Measurements from ENCODE around the gene IGFBPL1. TPM values are rescaled to one million over a fixed set of nuclear protein-coding genes. Genes with fewer than 3 reads are reported as not detected.
A peak's percentile ranks its signal among the peaks of the same experiment; 100 is the strongest.

Gene IGFBPL1
- total and polyA plus RNA-seq, 8 donors, result 0.23 to 4.8 (median 1.7) TPM; not detected in 3

DNA sequence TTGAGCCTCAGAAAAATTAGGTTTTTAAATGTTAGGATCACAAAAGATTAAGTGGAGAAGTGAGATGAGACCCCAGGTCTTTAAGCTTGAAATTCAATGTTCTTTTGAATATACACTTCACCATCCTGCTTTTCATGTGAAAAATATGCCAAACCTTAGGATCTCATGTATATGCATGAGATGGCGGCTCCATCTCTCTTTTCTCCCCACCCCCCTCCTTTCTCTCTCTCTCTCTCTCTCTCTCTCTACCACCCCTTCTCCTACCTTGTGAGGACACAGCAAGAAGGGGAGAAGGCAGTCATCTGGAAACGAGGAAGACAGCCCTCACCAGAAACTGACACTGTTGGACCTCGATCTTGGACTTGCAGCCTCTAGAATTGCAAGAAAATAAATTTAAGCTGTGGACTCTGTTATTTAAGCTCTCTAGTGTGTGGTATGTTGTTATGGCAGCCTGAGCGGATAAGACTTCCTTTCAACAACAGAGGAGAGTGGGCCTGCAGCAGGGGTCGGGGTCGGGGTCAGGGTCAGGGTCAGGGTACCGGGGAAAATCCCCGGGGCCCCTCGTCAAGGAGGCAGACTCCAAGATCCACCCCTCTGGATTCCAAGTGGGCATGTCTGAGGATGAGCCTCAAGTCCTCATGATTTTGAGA lies 48.1 kb downstream of the IGFBPL1 start:
- 54 to 68% (median 61%) methylated on average over 9 of the region's 9 CpGs for WGBS, 5 donors
- no peaks in the 10 kb centered on the region for H3K27me3 ChIP-seq
- H3K4me1 ChIP-seq, result peaks cover 0 to 14% (median 0%) of the 10 kb centered on the region in 4 donors
- intact Hi-C loops (cut with DNase I; ENCODE audit: low total_unique reads), result no loop called here
- no peak for DNase-seq
- H3K36me3 ChIP-seq, result no peaks in the 10 kb centered on the region
- H3K4me3 ChIP-seq, result no peak overlapping the region
- peak overlapping the region in 3 of 5 donors; percentile 32 to 80 (median 49) for H3K27ac ChIP-seq
- no peak for TF ChIP-seq POLR2A (IDR thresholded peaks at IDR 0.05)
- TF ChIP-seq, protein P1, sequence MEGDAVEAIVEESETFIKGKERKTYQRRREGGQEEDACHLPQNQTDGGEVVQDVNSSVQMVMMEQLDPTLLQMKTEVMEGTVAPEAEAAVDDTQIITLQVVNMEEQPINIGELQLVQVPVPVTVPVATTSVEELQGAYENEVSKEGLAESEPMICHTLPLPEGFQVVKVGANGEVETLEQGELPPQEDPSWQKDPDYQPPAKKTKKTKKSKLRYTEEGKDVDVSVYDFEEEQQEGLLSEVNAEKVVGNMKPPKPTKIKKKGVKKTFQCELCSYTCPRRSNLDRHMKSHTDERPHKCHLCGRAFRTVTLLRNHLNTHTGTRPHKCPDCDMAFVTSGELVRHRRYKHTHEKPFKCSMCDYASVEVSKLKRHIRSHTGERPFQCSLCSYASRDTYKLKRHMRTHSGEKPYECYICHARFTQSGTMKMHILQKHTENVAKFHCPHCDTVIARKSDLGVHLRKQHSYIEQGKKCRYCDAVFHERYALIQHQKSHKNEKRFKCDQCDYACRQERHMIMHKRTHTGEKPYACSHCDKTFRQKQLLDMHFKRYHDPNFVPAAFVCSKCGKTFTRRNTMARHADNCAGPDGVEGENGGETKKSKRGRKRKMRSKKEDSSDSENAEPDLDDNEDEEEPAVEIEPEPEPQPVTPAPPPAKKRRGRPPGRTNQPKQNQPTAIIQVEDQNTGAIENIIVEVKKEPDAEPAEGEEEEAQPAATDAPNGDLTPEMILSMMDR (IDR thresholded peaks at IDR 0.05), result no peak
- no peak for TF ChIP-seq EP300 (IDR thresholded peaks at IDR 0.05)
- no peak for TF ChIP-seq POLR2AphosphoS5 (IDR thresholded peaks at IDR 0.05)
- H3K9me3 ChIP-seq, result no peaks in the 10 kb centered on the region

DNA sequence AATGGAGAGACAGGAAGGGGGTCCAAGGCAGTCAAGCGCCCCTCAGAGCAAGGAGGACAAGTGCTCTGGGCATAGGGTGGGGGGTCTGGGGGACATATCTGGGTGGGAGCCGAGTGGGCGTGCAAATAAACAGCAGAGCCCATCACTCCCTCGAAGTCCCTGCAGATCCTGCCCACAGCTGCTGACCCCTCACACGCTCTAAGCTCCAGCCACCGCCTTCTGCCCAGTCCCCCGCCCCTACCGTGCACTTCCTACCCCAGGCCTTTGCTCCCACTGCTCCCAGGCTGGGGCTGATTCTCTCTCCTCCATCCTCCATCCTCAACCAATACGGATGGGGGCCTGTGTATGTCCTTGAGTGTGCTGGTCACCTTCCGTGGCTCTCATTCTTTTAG lies 48.7 kb downstream of the IGFBPL1 start:
- Histone ChIP-seq H3K36me3 (no peaks in the 10 kb centered on the region), H3K4me3 (no peak overlapping the region), H3K27me3 (no peaks in the 10 kb centered on the region), H3K27ac (peak overlapping the region in 1 of 5 donors; percentile 80), H3K4me1 (peaks cover 0 to 8% (median 0%) of the 10 kb centered on the region in 4 donors), H3K9me3 (no peaks in the 10 kb centered on the region)
- DNase-seq, result no peak
- TF ChIP-seq POLR2A (IDR thresholded peaks at IDR 0.05) (no peak), POLR2AphosphoS5 (IDR thresholded peaks at IDR 0.05) (no peak), EP300 (IDR thresholded peaks at IDR 0.05) (no peak)
- TF ChIP-seq, protein P1 (IDR thresholded peaks at IDR 0.05), result no peak
- WGBS, 5 donors, result 56 to 76% (median 66%) methylated on average over 10 of the region's 10 CpGs
- intact Hi-C loops (cut with DNase I; ENCODE audit: low total_unique reads), result no loop called here

DNA sequence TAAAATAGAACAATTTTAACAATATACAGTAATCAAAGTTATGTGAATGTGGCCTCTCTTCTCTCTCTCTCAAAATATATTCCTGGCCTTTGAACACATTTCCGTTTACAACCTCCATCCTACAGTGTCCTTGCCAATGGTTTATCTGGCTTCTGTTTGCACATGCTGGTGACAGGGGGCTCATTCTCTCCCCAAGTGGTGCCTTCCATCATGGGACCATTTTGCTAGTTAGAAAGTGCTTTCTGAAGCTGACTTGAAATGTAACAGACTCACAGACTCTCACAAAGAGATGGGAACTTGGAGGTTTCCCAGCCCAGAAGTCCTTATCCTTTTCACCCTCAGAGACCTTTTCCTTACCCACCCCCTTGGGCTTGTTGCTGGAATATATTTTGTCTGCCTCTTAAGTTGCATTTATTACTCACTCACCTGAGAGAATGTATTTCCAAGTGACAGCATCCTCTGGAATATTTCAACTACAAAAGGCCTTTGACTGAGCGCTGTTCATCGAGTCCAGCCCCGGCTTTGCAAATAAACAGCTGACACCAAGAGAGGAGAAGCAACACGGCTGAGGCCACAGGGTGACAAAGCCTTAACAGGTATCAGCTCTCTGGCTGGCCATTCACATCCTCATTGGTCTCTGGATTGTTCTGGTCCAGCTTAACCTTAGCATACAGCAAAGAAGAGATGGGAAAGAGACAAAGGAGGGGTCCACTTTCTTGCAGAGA lies 49.2 kb downstream of the IGFBPL1 start:
- H3K4me3 ChIP-seq, result no peak overlapping the region
- 49 to 59% (median 52%) methylated on average over 5 of the region's 5 CpGs for WGBS, 5 donors
- TF ChIP-seq POLR2A (IDR thresholded peaks at IDR 0.05), result no peak
- no peak for TF ChIP-seq EP300 (IDR thresholded peaks at IDR 0.05)
- TF ChIP-seq, protein P1 (IDR thresholded peaks at IDR 0.05), result no peak
- no peak for TF ChIP-seq POLR2AphosphoS5 (IDR thresholded peaks at IDR 0.05)
- no peaks in the 10 kb centered on the region for H3K27me3 ChIP-seq
- peaks cover 0 to 8% (median 0%) of the 10 kb centered on the region in 4 donors for H3K4me1 ChIP-seq
- H3K27ac ChIP-seq, result peak overlapping the region in 1 of 5 donors; percentile 80
- no peaks in the 10 kb centered on the region for H3K36me3 ChIP-seq
- H3K9me3 ChIP-seq, result no peaks in the 10 kb centered on the region
- intact Hi-C loops (cut with DNase I; ENCODE audit: low total_unique reads), result loop anchor here (5.0 kb wide), 1 partner anchor 32 kb away; no protein-coding TSS in a partner anchor
- DNase-seq, result no peak

DNA sequence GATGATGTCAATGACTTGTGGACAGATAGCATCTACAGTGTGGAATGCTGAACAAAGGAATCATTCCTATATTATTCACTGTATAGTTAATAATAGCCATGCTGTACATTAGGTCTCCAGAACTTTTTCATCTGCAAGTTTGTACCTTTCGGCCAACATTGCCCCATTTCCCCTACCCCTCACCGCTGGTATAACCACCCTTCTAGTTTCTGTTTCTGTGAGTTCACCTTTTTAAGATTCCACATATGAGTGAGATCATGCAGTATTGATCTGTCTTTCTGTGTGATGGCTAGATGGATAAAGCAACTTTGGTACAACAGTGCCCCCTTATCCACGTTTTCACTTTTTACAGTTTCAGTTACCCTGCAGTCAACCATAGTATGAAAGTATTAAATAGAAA lies 50.6 kb downstream of the IGFBPL1 start:
- no peak for TF ChIP-seq POLR2AphosphoS5 (IDR thresholded peaks at IDR 0.05)
- no peak for TF ChIP-seq POLR2A (IDR thresholded peaks at IDR 0.05)
- TF ChIP-seq, protein P1 (IDR thresholded peaks at IDR 0.05), result no peak
- TF ChIP-seq EP300 (IDR thresholded peaks at IDR 0.05), result no peak
- Histone ChIP-seq H3K27ac (peak overlapping the region in 1 of 5 donors; percentile 80), H3K9me3 (no peaks in the 10 kb centered on the region), H3K36me3 (no peaks in the 10 kb centered on the region), H3K4me3 (no peak overlapping the region), H3K27me3 (no peaks in the 10 kb centered on the region), H3K4me1 (peaks cover 0 to 8% (median 0%) of the 10 kb centered on the region in 4 donors)
- intact Hi-C loops (cut with DNase I; ENCODE audit: low total_unique reads), result loop anchor here (5.0 kb wide), 1 partner anchor 34 kb away; no protein-coding TSS in a partner anchor
- no peak for DNase-seq
- WGBS, 5 donors, result 70 to 79% (median 75%) methylated on average over 3 of the region's 3 CpGs

Measured in stomach (tissue), 9 donors.